HG03558 (cell line): ENCODE data around the gene OR6C76.
"Not testable (repeated sequence)": the region's sequence is repeated elsewhere in the genome, so short reads cannot be mapped to it uniquely, and the experiment has no call there.

Experiments
- ATAC-seq: cut with Tn5 transposase; IDR thresholded peaks from one replicate; pipeline ENCODE4 v1.9.1; 2021; ENCODE audit warnings: moderate number of reproducible peaks; ENCODE audit not compliant: unreplicated experiment; ENCODE audit errors: extremely low read depth

Gene OR6C76

DNA sequence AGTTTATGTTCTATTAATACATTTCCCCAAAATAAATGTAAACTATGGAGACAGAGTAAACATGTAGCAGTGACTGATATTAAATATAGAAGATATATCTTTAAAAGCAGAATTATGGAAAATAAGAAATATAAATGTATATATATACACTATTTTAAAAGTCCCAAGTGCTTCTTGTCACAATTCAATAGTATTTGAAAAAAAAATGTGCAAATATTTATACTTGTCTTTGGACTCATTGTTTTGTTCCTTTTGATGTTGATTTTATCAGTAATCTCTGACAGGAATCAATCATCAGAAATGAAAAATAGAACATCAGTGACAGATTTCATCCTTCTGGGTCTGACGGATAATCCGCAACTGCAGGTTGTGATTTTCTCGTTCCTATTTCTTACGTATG lies at the start of gene OR6C76:
Gene OR6C76, plus strand, starts transcription at position 301 of the 400 bp plus-strand sequence. Its CDS starts 0 bp downstream, at position 301.
- ATAC-seq, result no peak

GRCh38 chr12:55385891-55386290 lies 40.2 kb upstream of the OR6C76 start:
- ATAC-seq, result no peak

DNA sequence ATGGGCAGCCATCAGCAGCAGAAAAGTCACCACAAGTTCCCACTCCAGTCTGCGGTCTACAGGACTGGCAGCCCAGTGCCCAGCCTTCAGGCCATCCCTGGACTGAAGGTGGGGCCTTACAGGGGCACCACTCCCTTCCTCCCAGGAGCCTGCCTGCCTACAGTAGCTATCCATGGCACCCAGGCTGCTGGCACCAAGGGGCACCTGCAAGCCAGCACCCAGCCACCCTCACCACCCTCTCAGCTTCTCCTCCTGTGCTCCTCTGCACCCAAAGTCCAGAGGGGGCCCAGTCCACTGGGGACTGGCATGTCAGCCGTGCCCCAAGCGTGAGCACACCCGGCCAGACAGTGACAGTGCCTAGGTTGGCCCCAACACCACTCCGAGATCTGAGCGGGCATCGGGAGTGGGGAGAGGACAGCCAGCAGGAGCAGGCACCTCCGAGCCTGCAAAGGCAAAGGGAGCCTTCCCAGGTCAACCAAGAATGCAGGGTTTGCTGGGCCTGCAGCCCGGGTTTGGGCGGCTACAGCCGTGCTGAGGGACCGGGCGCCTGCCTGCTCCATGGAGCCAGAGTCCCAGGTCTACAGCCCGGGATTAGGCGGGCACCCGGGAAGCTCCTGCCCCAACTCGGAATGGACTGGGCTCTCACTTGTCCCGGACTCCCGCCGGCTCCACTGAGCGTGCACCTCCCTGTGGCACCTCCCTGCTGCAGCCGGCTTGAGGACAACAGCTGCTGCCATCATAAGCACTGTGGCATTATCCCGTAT lies 33.8 kb upstream of the OR6C76 start:
- no peak for ATAC-seq

DNA sequence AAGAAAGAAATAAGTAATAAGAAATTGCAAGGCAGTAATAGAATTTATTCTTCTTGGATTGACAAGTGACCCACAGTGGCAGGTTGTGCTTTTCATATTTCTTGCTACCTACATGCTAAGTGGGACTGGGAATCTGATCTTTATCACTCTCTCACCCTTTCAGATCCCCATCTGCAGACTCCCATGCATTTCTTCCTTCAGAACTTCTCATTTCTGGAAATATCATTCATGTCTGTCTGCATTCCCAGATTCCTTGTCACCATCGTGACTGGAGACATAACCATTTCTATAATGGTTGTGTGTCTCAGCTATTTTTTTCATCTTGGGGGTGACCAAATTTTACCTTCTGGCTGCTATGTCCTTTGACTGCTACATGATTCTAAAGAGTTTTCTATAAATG lies 29.7 kb upstream of the OR6C76 start:
- ATAC-seq, result no peak

GRCh38 chr12:55400229-55400628 lies 25.8 kb upstream of the OR6C76 start, which contains the start of gene OR6C65:
Gene OR6C65 (plus strand): TSS chr12:55400529. CDS start chr12:55400529, 0 bp downstream.
- no peak for ATAC-seq

DNA sequence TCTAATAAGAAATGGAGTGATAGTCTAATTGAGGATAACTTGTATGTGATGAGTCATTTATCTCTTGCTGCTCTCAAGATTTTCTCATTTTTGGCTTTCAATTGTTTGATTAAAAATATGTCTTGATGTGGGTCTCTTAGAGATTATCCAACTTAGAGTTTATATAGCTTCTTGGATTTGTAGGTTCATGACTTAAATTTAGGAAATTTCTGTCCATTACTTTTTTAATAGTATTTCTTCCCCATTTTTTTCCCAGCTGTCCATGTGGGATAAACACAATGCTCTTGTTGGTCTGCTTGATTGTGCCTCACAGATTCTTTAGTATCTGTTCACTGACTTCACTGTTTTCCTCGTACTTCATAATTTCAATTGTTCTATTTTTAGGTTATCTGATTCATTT lies 18.2 kb upstream of the OR6C76 start:
- no peak for ATAC-seq

DNA sequence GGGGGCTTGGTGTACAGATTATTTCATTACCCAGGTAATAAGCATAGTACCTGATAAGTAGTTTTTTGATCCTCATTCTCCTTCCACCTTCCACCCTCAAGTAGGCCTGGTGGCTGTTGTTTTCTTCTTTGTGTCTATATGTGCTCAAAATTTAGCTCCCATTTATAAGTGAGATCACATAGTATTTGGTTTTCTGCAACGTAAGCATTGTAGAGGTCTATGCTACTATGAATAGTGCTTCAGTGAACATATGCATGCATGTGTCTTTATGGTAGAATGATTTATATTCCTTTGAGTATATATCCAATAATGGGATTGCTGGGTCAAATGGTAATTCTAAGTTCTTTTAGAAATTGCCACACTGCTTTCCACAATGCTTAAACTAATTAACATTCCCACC lies 16.9 kb upstream of the OR6C76 start:
- not testable (repeated sequence) for ATAC-seq

- ATAC-seq, result not testable (repeated sequence)
Measured at GRCh38 chr12:55412138-55412537, 13.9 kb upstream of the OR6C76 start.

DNA sequence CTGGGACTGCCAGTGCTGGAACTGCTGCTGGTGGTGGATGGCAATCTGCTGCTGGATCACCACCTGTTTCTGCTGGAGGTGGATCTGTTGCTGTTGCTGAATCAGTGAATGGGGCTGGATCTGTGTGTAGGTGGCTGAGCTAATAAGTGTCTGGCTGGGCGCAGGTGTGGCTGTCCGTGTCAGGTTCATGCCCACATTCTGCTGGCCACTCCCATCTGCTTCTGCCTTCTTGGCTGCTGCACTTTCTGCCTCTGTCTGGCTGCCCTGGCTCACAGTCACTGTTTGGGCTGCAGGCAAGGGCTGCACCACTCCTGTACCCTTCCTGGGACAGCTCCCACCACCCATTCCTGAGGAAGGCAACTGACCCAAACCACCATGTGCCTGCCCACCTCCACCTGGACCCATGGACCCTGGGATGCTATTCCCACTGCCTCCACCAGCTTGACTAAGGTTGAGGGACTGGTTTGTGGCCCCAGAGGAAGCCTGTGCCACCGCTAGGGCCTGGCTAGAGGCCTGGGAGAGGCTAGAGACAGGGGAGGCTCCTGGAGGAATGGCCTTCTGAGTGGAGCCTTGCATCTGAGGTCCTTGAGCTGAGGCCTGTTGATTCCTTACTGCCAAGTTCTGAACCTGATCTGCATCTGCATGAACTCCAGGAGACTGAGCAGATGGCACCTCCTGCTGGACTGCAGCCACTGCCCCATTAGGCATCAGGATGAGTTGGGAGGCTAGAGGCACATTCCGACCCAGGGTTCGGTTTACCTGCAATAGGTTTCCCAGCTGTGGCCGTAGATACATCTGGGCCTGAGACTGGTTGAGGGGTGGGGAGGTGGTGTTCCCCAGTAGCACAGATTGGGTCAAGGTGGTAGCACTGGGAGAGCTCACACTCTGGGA lies 12.3 kb upstream of the OR6C76 start:
- not testable (repeated sequence) for ATAC-seq

GRCh38 chr12:55414396-55414823 lies 11.6 kb upstream of the OR6C76 start:
- ATAC-seq, result not testable (repeated sequence)

DNA sequence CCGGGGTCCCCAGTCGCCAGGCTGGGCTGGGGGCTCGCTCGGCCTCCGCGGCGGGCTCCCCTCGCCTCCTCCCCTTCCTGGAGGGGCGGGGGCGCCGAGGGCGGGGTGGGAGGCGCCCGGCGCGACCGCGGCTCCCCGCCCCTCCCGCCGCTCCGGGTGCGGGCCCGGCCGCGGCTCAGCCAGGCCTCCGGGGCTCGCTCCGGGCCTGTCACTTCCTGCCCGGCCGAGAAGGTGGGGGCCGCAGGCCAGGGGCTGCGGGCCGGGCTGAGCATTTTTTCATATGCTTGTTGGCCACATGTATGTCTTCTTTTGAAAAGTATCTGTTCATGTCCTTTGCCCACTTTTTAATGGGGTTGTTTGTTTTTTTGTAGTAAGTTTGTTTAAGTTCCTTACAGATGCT lies 11.2 kb upstream of the OR6C76 start:
- not testable (repeated sequence) for ATAC-seq

DNA sequence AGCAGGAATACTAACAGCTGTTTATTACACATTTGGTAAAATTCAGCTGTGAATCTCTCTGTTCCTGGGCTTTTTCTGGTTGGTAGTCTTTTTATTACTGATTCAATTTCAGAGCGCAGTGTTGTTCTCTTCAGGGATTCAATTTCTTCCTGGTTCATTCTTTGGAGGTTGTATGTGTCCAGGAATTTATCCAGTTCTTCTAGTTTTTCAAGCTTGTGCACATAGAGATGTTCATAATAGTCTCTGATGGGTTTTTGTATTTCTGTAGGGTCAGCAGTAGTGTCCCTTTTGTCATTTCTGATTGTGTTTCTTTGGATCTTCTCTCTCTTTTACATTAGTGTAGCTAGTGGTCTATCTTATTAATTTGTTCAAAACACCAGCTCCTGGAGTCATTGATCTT lies 9.1 kb upstream of the OR6C76 start:
- no peak for ATAC-seq

- ATAC-seq, result no peak
Measured at GRCh38 chr12:55420307-55420962, 5.6 kb upstream of the OR6C76 start.

DNA sequence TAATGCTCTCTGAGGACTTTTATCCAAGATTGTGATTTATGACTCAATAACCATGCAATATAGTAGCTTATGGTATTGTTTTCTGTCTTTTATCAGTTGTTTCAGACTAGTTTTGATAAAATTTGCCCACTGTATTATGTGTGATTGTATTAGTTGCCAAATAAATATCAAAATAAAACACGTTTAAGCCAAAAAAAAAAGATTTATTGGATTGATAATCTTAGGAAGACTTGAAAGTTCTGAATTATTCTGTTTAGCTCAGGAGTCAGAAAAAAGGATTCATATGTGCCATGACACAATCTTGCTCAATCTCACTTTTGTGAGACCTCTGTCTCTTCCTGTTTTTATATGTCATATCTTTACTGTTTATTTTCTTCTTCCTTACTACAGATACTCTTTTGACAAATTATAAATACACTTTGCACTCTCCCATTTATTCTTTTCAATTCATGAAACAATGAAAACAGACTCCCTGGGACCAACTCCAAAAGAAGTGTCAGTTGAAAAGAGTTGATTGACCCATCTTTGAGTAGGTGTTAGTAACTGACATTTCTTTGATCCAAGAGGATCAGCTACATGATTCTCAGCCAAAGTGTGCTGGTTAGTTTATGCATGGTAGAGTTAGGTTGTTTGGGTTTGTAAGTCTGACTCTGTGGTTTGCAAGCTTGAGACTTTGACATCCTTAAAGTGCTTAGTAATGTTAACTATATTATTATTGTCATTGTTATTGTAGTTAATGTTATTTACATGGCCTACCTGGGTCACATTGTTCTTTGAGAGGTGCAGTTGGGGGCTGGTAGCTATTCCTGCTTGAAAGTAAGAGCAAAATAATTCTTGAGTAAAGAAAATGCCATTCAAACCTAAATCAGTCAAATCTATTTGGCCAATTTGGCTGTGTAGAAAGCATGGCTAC lies 2.5 kb downstream of the OR6C76 start:
- ATAC-seq, result no peak

DNA sequence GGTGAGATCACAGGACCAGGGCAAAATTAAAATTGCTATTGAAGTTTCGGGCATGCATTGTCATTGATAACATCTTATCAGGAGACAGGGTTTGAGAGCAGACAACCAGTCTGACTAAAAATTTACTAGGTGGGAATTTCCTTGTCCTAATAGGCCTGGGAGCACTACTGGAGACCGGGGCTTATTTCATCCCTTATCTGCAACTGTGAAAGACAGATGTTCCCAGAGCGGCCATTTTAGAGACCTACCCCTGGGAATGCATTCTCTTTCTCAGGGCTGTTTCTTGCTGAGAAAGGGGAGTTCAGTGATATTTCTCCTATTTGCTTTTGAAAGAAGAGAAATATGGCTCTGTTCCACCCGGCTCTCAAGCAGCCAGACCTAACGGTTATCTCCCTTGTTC lies 15.2 kb downstream of the OR6C76 start:
- not testable (repeated sequence) for ATAC-seq

GRCh38 chr12:55443776-55444175 lies 17.7 kb downstream of the OR6C76 start, which contains the start of gene OR6C2:
Gene OR6C2 (plus strand): TSS chr12:55444076. CDS start chr12:55452214, 8,138 bp downstream.
- ATAC-seq, result no peak

DNA sequence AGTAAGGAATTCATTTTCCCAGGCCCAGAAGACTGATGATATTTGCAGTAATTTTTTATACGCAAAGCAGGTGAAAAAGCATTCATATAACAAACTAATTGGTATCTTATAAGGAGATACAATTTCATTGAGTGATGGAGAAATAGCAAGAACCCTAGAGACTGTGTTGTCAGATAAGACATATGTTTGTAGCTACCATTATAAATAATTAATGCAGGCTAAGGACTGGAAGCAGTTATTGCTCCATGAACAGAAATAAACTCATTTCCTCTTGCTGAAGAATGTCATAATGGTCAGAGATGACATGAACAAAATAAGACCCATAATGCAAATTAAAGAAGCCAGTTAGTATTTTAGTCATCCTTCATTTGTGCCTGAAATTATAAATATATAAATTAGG lies 19.3 kb downstream of the OR6C76 start:
- ATAC-seq, result no peak

DNA sequence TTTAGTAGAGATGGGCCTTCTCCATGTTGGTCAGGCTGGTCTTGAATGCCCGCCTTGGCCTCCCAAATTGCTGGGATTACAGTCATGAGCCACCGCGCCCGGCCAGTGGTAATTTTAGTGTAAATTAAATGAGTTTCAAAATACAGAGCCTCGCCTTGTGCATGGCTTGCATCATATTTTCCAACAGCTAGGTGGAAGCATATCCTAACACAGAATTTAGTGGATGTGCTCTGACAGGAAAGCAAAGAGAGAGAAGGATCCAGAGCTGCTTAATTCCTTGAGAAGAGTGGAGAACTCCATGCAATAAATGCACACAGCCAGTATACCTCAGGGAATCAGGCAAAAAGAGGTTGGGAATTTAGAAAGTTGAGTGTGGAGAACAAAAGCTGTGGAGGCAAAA lies 20.3 kb downstream of the OR6C76 start:
- ATAC-seq, result no peak

GRCh38 chr12:55448825-55449224 lies 22.8 kb downstream of the OR6C76 start:
- no peak for ATAC-seq
